GM18873 (cell line): ENCODE results near the gene TAF8.

Experiments used
- ATAC-seq: cut with Tn5 transposase; IDR thresholded peaks from one replicate; pipeline ENCODE4 v1.9.1; 2021; ENCODE audit warnings: mild to moderate bottlenecking, moderate library complexity, moderate number of reproducible peaks; ENCODE audit not compliant: unreplicated experiment, low FRiP score

The TAF8 gene

GRCh38 chr6:42120895-42121865 is 70.9 kb downstream of the TAF8 start:
- ATAC-seq = no peak

GRCh38 chr6:42123379-42124103 is 73.2 kb downstream of the TAF8 start:
- ATAC-seq = no peak

GRCh38 chr6:42124223-42124836 is 74.0 kb downstream of the TAF8 start:
- ATAC-seq = no peak

- ATAC-seq = no peak
Observed at GRCh38 chr6:42125231-42125630, 74.9 kb downstream of the TAF8 start.

GRCh38 chr6:42125663-42126062 is 75.3 kb downstream of the TAF8 start:
- ATAC-seq = no peak

- no peak for ATAC-seq
Observed at GRCh38 chr6:42128460-42129359, 78.4 kb downstream of the TAF8 start.

- ATAC-seq = no peak
Observed at GRCh38 chr6:42129360-42129676, 79.0 kb downstream of the TAF8 start.

- no peak for ATAC-seq
Observed at GRCh38 chr6:42131531-42131930, 81.2 kb downstream of the TAF8 start.

GRCh38 chr6:42133926-42134325 is 83.6 kb downstream of the TAF8 start:
- ATAC-seq = no peak

GRCh38 chr6:42135161-42135560 is 84.8 kb downstream of the TAF8 start:
- ATAC-seq = no peak

- ATAC-seq = no peak
Observed at GRCh38 chr6:42135722-42136121, 85.4 kb downstream of the TAF8 start.

GRCh38 chr6:42136508-42137193 is 86.3 kb downstream of the TAF8 start:
- ATAC-seq = no peak
